HFFc6 (cell line): Measurements from ENCODE around the gene WDR13. TPM values are rescaled to one million over a fixed set of nuclear protein-coding genes. Genes with fewer than 3 reads are reported as not detected.

ENCODE experiments used
- DNase-seq: peaks from one replicate; pipeline ENCODE4 v3.0.0-alpha.2; 2018
- H3K27ac Mint-ChIP-seq: 2 replicates; pipeline ENCODE4 v1.8.0; 2020; ENCODE audit warnings: mild to moderate bottlenecking, mixed read lengths
- H3K27me3 Mint-ChIP-seq: 2 replicates; pipeline ENCODE4 v1.8.0; 2021; ENCODE audit warnings: mild to moderate bottlenecking, moderate library complexity, mixed read lengths; ENCODE audit not compliant: insufficient read depth
- H3K36me3 Mint-ChIP-seq: 2 replicates; pipeline ENCODE4 v1.8.0; 2021; ENCODE audit warnings: low read depth, mixed read lengths
- H3K4me1 Mint-ChIP-seq: 2 replicates; pipeline ENCODE4 v1.8.0; 2020; ENCODE audit warnings: low read depth, mixed read lengths
- H3K4me3 Mint-ChIP-seq: 2 replicates; pipeline ENCODE4 v1.8.0; 2020; ENCODE audit warnings: mild to moderate bottlenecking, moderate library complexity, mixed read lengths
- H3K9me3 Mint-ChIP-seq: 2 replicates; pipeline ENCODE4 v1.8.0; 2020; ENCODE audit warnings: mild to moderate bottlenecking, mixed read lengths
- CTCF ChIP-seq: fragments of 200-600 bp; sonication (generic); IDR thresholded peaks from 2 replicates; pipeline ENCODE4 v1.5.0; 2021; ENCODE audit warnings: antibody characterized with exemption, mild to moderate bottlenecking
- total RNA-seq, 6 experiments: library from RNA; stranded (reverse); fragmentation: NEBNext Ultra II Directional; extraction: Animal tissue kit (Norgen Biotek cat#: 25700); gene quantifications; 2 replicates in 1 of 6; 3 replicates in 5 of 6; pipeline ENCODE4 v1.2.3, GENCODE V29; 2021

WDR13 gene
- total RNA-seq, 6 experiments from 2014 or later: 64.3 to 87.2 (median 71.8) TPM

GRCh38 chrX:48598614-48599013 lies 1.3 kb downstream of the WDR13 start:
- Mint-ChIP-seq H3K9me3 (no peaks in the 10 kb centered on the region), H3K27ac (peak overlapping the region; percentile 100), H3K4me3 (peak overlapping the region; percentile 99), H3K36me3 (no peaks in the 10 kb centered on the region), H3K4me1 (peaks cover 5% of the 10 kb centered on the region; the same call in 1 of the 2 replicates), H3K27me3 (no peaks in the 10 kb centered on the region; the same call in 1 of the 2 replicates)
- TF ChIP-seq CTCF: no peak
- no peak for DNase-seq

- H3K9me3 Mint-ChIP-seq: no peaks in the 10 kb centered on the region
- peaks cover 1% of the 10 kb centered on the region; the same call in 1 of the 2 replicates for H3K36me3 Mint-ChIP-seq
- H3K27me3 Mint-ChIP-seq: no peaks in the 10 kb centered on the region; the same call in 1 of the 2 replicates
- H3K27ac Mint-ChIP-seq: no peak overlapping the region
- no peak for TF ChIP-seq CTCF
- no peak overlapping the region for H3K4me3 Mint-ChIP-seq
- DNase-seq: no peak
- peaks cover 5% of the 10 kb centered on the region; the same call in 1 of the 2 replicates for H3K4me1 Mint-ChIP-seq
These were observed 2.0 kb downstream of the WDR13 start for GRCh38 chrX:48599341-48599740.

- no peak for DNase-seq
- TF ChIP-seq CTCF: no peak
- Mint-ChIP-seq H3K36me3 (peaks cover 8% of the 10 kb centered on the region), H3K4me1 (peaks cover 5% of the 10 kb centered on the region; the same call in 1 of the 2 replicates), H3K27me3 (no peaks in the 10 kb centered on the region; the same call in none of the 2 replicates), H3K9me3 (no peaks in the 10 kb centered on the region), H3K4me3 (no peak overlapping the region), H3K27ac (no peak overlapping the region)
These were observed 2.9 kb downstream of the WDR13 start for GRCh38 chrX:48600226-48600625.

DNA sequence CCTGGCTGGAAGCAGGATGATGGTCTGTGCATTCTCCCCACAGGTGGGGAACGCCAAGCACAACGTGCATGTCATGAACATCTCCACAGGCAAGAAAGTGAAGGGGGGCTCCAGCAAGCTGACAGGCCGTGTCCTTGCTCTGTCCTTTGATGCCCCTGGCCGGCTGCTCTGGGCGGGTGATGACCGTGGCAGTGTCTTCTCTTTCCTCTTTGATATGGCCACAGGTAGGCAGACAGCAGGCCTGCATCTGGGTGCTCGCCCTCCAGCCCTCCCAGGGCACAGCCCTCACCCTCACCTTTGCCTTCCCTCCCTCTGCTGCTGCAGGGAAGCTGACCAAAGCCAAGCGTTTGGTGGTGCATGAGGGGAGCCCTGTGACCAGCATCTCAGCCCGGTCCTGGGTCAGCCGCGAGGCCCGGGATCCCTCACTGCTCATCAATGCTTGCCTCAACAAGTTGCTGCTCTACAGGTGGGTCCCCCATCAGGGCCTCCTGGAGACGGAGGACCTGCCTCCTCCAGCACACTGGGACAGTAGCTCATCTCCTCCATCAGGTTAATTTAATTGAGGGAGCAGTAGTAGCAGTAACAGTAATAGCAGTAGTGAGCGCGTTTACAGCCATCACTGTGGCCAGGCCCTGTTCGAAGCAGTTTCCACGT lies 4.6 kb downstream of the WDR13 start:
- Mint-ChIP-seq H3K4me1 (peaks cover 5% of the 10 kb centered on the region; the same call in 1 of the 2 replicates), H3K9me3 (no peaks in the 10 kb centered on the region), H3K27ac (no peak overlapping the region), H3K27me3 (peaks cover 2% of the 10 kb centered on the region), H3K36me3 (peaks cover 14% of the 10 kb centered on the region), H3K4me3 (no peak overlapping the region)
- no peak for DNase-seq
- no peak for TF ChIP-seq CTCF

DNA sequence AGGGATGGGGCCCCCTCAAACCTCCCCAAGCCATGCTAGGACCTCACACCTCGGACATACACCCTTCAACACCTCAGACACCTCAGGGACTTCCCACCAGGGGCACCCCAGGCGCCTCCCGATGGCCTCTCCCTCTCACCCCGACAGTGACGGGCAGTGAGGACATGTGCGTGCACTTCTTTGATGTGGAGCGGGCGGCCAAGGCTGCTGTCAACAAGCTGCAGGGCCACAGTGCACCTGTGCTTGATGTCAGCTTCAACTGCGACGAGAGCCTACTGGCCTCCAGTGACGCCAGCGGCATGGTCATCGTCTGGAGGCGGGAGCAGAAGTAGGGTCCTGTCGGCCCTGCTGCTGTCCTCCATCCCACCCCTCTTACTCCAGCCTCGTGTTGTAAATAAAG lies 7.4 kb downstream of the WDR13 start:
- peaks cover 14% of the 10 kb centered on the region for H3K36me3 Mint-ChIP-seq
- no peaks in the 10 kb centered on the region for H3K4me1 Mint-ChIP-seq
- no peak for DNase-seq
- peaks cover 3% of the 10 kb centered on the region; the same call in 1 of the 2 replicates for H3K27me3 Mint-ChIP-seq
- H3K27ac Mint-ChIP-seq: no peak overlapping the region
- no peaks in the 10 kb centered on the region for H3K9me3 Mint-ChIP-seq
- no peak for TF ChIP-seq CTCF
- no peak overlapping the region for H3K4me3 Mint-ChIP-seq
